Measurements from ENCODE around the gene SASH1.

Gene SASH1

GRCh38 chr6:148491638-148492251, 149.1 kb downstream of the SASH1 start:
- H3K4me2 ChIP-seq (ENCODE audit: low read length) = no peak overlapping the region
- no peaks in the 10 kb centered on the region for H3F3A ChIP-seq (ENCODE audit: control insufficient read depth, insufficient read depth)
- no peaks in the 10 kb centered on the region for H3K27me3 ChIP-seq (ENCODE audit: control insufficient read depth, low read length)
- H3K79me2 ChIP-seq (ENCODE audit: control insufficient read depth, low read length) = no peaks in the 10 kb centered on the region
- no peaks in the 10 kb centered on the region for H3K36me3 ChIP-seq (ENCODE audit: control insufficient read depth, low read length)
- no peak overlapping the region for H3K27ac ChIP-seq (ENCODE audit: low read depth, low read length)
- no peaks in the 10 kb centered on the region for H4K20me1 ChIP-seq (ENCODE audit: control insufficient read depth, insufficient read depth, low read depth, low read length)
- no peak overlapping the region for H3K4me3 ChIP-seq (ENCODE audit: low read length)
- no peaks in the 10 kb centered on the region for H3K9me3 ChIP-seq (ENCODE audit: control insufficient read depth, insufficient read depth, low read length)
- no peak for TF ChIP-seq EZH2phosphoT487 (IDR thresholded peaks at IDR 0.05; ENCODE audit: borderline replicate concordance, low read length)
- TF ChIP-seq, protein P1, sequence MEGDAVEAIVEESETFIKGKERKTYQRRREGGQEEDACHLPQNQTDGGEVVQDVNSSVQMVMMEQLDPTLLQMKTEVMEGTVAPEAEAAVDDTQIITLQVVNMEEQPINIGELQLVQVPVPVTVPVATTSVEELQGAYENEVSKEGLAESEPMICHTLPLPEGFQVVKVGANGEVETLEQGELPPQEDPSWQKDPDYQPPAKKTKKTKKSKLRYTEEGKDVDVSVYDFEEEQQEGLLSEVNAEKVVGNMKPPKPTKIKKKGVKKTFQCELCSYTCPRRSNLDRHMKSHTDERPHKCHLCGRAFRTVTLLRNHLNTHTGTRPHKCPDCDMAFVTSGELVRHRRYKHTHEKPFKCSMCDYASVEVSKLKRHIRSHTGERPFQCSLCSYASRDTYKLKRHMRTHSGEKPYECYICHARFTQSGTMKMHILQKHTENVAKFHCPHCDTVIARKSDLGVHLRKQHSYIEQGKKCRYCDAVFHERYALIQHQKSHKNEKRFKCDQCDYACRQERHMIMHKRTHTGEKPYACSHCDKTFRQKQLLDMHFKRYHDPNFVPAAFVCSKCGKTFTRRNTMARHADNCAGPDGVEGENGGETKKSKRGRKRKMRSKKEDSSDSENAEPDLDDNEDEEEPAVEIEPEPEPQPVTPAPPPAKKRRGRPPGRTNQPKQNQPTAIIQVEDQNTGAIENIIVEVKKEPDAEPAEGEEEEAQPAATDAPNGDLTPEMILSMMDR (IDR thresholded peaks at IDR 0.05; ENCODE audit: low read depth, low read length, poor library complexity, severe bottlenecking) = no peak
- H3K9me2 ChIP-seq (replicated peaks; ENCODE audit: control insufficient read depth, low read length) = no peaks in the 10 kb centered on the region
- H3K4me1 ChIP-seq (ENCODE audit: control insufficient read depth, low read length) = no peaks in the 10 kb centered on the region

DNA sequence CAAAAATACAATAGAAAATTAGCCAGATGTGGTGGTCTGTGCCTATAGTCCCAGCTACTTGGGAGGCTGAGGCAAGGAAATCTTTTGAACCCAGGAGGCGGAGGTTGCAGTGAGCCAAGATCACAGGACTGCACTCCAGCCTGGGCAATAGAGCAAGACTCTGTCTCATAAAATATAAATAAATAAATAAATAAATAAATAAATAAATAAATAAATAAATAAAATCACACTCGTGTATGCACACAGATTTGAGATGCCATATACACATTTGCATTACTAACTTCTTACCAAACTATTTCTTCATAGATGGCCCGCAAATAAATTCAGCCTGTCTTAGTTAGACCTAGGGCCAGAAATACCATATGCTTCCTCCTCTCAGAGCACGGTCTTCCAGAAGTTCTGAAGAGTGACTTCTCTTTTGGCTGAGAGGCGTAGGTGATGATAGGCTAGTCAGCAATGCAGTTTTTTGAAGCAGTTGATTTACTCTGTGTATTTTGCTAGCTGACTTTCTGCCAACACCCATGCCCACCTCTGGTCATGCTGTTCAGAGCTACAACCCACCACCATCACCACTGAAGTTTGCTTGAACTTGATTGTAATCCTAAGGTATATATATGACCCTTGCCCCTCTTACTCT, 150.1 kb downstream of the SASH1 start:
- Histone ChIP-seq H3K9me3 (ENCODE audit: control insufficient read depth, insufficient read depth, low read length) (no peaks in the 10 kb centered on the region), H3K4me3 (ENCODE audit: low read length) (no peak overlapping the region), H3K36me3 (ENCODE audit: control insufficient read depth, low read length) (no peaks in the 10 kb centered on the region), H3K27ac (ENCODE audit: low read depth, low read length) (no peak overlapping the region), H4K20me1 (ENCODE audit: control insufficient read depth, insufficient read depth, low read depth, low read length) (no peaks in the 10 kb centered on the region), H3K4me1 (ENCODE audit: control insufficient read depth, low read length) (no peaks in the 10 kb centered on the region), H3F3A (ENCODE audit: control insufficient read depth, insufficient read depth) (no peaks in the 10 kb centered on the region), H3K27me3 (ENCODE audit: control insufficient read depth, low read length) (no peaks in the 10 kb centered on the region), H3K9me2 (replicated peaks; ENCODE audit: control insufficient read depth, low read length) (no peaks in the 10 kb centered on the region), H3K79me2 (ENCODE audit: control insufficient read depth, low read length) (no peaks in the 10 kb centered on the region), H3K4me2 (ENCODE audit: low read length) (no peak overlapping the region)
- TF ChIP-seq, protein P1 (IDR thresholded peaks at IDR 0.05; ENCODE audit: low read depth, low read length, poor library complexity, severe bottlenecking) = no peak
- no peak for TF ChIP-seq EZH2phosphoT487 (IDR thresholded peaks at IDR 0.05; ENCODE audit: borderline replicate concordance, low read length)

DNA sequence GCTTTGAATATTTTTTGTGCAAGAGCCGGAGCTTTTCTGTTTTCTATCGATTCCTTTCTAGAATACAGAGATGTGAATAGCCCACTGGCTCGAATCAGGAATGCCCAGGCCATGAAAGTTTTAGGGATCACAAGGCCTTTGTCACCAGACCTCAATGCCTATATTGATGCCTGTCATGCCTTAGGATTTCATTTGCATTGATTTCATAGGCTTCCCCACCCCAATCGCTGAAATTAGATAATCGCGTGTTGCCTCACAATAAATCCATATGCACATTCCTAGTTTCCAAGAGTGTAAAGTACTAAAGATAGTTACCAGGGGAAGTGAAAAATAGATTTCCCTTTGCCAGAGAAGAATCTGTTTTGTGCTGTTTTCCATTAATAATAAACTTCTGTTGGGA, 150.8 kb downstream of the SASH1 start:
- no peaks in the 10 kb centered on the region for H4K20me1 ChIP-seq (ENCODE audit: control insufficient read depth, insufficient read depth, low read depth, low read length)
- H3F3A ChIP-seq (ENCODE audit: control insufficient read depth, insufficient read depth) = no peaks in the 10 kb centered on the region
- H3K9me2 ChIP-seq (replicated peaks; ENCODE audit: control insufficient read depth, low read length) = no peaks in the 10 kb centered on the region
- no peaks in the 10 kb centered on the region for H3K9me3 ChIP-seq (ENCODE audit: control insufficient read depth, insufficient read depth, low read length)
- H3K27me3 ChIP-seq (ENCODE audit: control insufficient read depth, low read length) = no peaks in the 10 kb centered on the region
- H3K36me3 ChIP-seq (ENCODE audit: control insufficient read depth, low read length) = no peaks in the 10 kb centered on the region
- H3K4me1 ChIP-seq (ENCODE audit: control insufficient read depth, low read length) = no peaks in the 10 kb centered on the region
- TF ChIP-seq EZH2phosphoT487 (IDR thresholded peaks at IDR 0.05; ENCODE audit: borderline replicate concordance, low read length) = no peak
- TF ChIP-seq, protein P1 (IDR thresholded peaks at IDR 0.05; ENCODE audit: low read depth, low read length, poor library complexity, severe bottlenecking) = no peak
- H3K27ac ChIP-seq (ENCODE audit: low read depth, low read length) = no peak overlapping the region
- no peak overlapping the region for H3K4me2 ChIP-seq (ENCODE audit: low read length)
- H3K4me3 ChIP-seq (ENCODE audit: low read length) = no peak overlapping the region
- H3K79me2 ChIP-seq (ENCODE audit: control insufficient read depth, low read length) = no peaks in the 10 kb centered on the region

Data from DOHH2 (cell line).